K562 treated with DMSO at 1 percent for 12 hours (cell line): ENCODE data around the gene PRMT6. TPM values are rescaled to one million over a fixed set of nuclear protein-coding genes. Genes with fewer than 3 reads are reported as not detected.

ENCODE experiments used
- total RNA-seq: library from RNA; unstranded; fragments of 300-600 nt; gene quantifications from 2 replicates; pipeline ENCODE4 v1.2.3, GENCODE V29; 2022; ENCODE audit not compliant: insufficient read depth

Gene PRMT6
- total RNA-seq: 13.7 and 25.6 TPM in 2 replicates

GRCh38 chr1:107056426-107057196 lies at the start of gene PRMT6:
PRMT6 (plus strand) TSS chr1:107056674; CDS start chr1:107056716, 42 bp downstream.

Other genes with a start within 250 kb of the PRMT6 start
- not detected in 2 replicates for gene NTNG1, start 84.4 kb downstream of the PRMT6 start, total RNA-seq